ENCODE measurements around the gene MAD2L1.

- TF ChIP-seq CTCF (IDR thresholded peaks at IDR 0.05), result no peak
- no peak for TF ChIP-seq ZFX (IDR thresholded peaks at IDR 0.05; ENCODE audit: borderline replicate concordance)
These were observed 10.9 kb downstream of the MAD2L1 start for GRCh38 chr4:120055795-120056194.

Data from 22Rv1 (cell line).